HCT116 (cell line): ENCODE measurements around the gene ALOX12B. TPM values are rescaled to one million over a fixed set of nuclear protein-coding genes. Genes with fewer than 3 reads are reported as not detected.

Source experiments
- ATAC-seq: fragments of 200-7000 bp; cut with Tn5 transposase; 2 replicates; pipeline ENCODE4 v1.9.1; 2020; ENCODE audit warnings: mild to moderate bottlenecking, moderate library complexity
- BruUV-seq: library from RNA; stranded (reverse); fragments of 400-500 nt; replicated peaks from 2 replicates; lab custom pipeline; 2021; lab: Mats Ljungman, UMichigan
- CTCF ChIA-PET: fragments of 300-600 bp; sonication (Branson Sonifier 250); formaldehyde crosslinking; loops from one replicate; lab custom pipeline; 2021; ENCODE audit warnings: antibody characterized with exemption; lab: Charles Lee
- POLR2A ChIA-PET: fragments of 300-600, 350-600 bp; sonication (Branson Sonifier 250); formaldehyde crosslinking; loops from one replicate; lab custom pipeline; 2021; ENCODE audit warnings: antibody characterized with exemption; lab: Charles Lee
- RAD21 ChIA-PET, 2 experiments: fragments of 300-600 bp; sonication (Branson Sonifier 250); formaldehyde crosslinking; loops; one replicate each; lab custom pipeline; 2023; ENCODE audit warnings: low total read pairs in 2 of 2; ENCODE audit not compliant: uncharacterized antibody in 2 of 2, unreplicated experiment in 2 of 2, low non-redundant PET in 1 of 2; lab: Charles Lee
- DNase-seq: peaks from one replicate; pipeline ENCODE4 v3.0.0-alpha.2; 2010; ENCODE audit warnings: low read depth, low spot score
- H2AFZ ChIP-seq: fragments of 200-600 bp; shearing (Covaris generic), sonication (generic); 2 replicates; pipeline ENCODE4 v1.6.1; 2017; ENCODE audit warnings: low read depth, mixed run types, mixed read lengths, antibody characterized with exemption, low read length; ENCODE audit not compliant: poor library complexity, severe bottlenecking
- H3K27ac ChIP-seq: 2 replicates; pipeline ENCODE4 v1.5.1; 2012; ENCODE audit warnings: low read depth, low read length
- H3K27me3 ChIP-seq: fragments of 200-600 bp; sonication (generic); 2 replicates; pipeline ENCODE4 v1.6.1; 2016; ENCODE audit warnings: mixed run types, low read length, mixed read lengths; ENCODE audit not compliant: insufficient read depth
- H3K36me3 ChIP-seq, 2 experiments: fragments of 200-500 bp in 1 of 2; fragments of 200-600 bp in 1 of 2; sonication (Bioruptor generic) in 1 of 2; sonication (generic) in 1 of 2; 2 replicates each; pipeline versions ENCODE4 v1.5.1 to v1.6.1; 2014 to 2016; ENCODE audit warnings: low read length in 2 of 2, inconsistent platforms in 1 of 2, mixed read lengths in 1 of 2, mixed run types in 1 of 2; ENCODE audit not compliant: insufficient read depth in 2 of 2, control insufficient read depth in 1 of 2
- H3K4me1 ChIP-seq, 2 experiments: fragments of 200-600 bp in 1 of 2; sonication (generic) in 1 of 2; 2 replicates each; pipeline versions ENCODE4 v1.5.1 to v1.6.1; 2012 to 2017; ENCODE audit warnings: low read length in 2 of 2, inconsistent platforms in 1 of 2, mild to moderate bottlenecking in 1 of 2, mixed read lengths in 1 of 2, mixed run types in 1 of 2, moderate library complexity in 1 of 2; ENCODE audit not compliant: insufficient read depth in 2 of 2, control insufficient read depth in 1 of 2
- H3K4me2 ChIP-seq: fragments of 200-600 bp; sonication (generic); 2 replicates; pipeline ENCODE4 v1.6.1; 2017; ENCODE audit warnings: mixed run types, low read length, mixed read lengths
- H3K4me3 ChIP-seq, 2 experiments: fragments of 200-600 bp in 1 of 2; sonication (generic) in 1 of 2; replicated peaks in 1 of 2; 2 replicates each; pipeline ENCODE4 v1.5.1; 2011 to 2016; ENCODE audit warnings: low read length in 2 of 2, control low read depth in 1 of 2, low read depth in 1 of 2, mild to moderate bottlenecking in 1 of 2, mixed read lengths in 1 of 2, mixed run types in 1 of 2
- H3K79me2 ChIP-seq: fragments of 200-600 bp; sonication (generic); 2 replicates; pipeline ENCODE4 v1.6.1; 2017; ENCODE audit warnings: mild to moderate bottlenecking, mixed run types, low read length, moderate library complexity, mixed read lengths; ENCODE audit not compliant: insufficient read depth
- H3K9ac ChIP-seq: fragments of 200-600 bp; sonication (generic); 2 replicates; pipeline ENCODE4 v1.6.1; 2016; ENCODE audit warnings: low read length, mixed read lengths
- H3K9me2 ChIP-seq: fragments of 200-600 bp; sonication (generic), shearing (Covaris generic); 2 replicates; pipeline ENCODE4 v1.6.1; 2017; ENCODE audit warnings: mixed run types, mild to moderate bottlenecking, moderate library complexity; ENCODE audit not compliant: insufficient read depth
- H3K9me3 ChIP-seq, 2 experiments: fragments of 200-500 bp in 1 of 2; fragments of 200-600 bp in 1 of 2; sonication (Bioruptor generic) in 1 of 2; sonication (generic) in 1 of 2; 2 replicates each; pipeline ENCODE4 v1.6.1; 2014 to 2017; ENCODE audit warnings: low read length in 2 of 2, mixed read lengths in 2 of 2, inconsistent platforms in 1 of 2, low read depth in 1 of 2, mild to moderate bottlenecking in 1 of 2, mixed run types in 1 of 2, moderate library complexity in 1 of 2; ENCODE audit not compliant: control insufficient read depth in 1 of 2, insufficient read depth in 1 of 2
- H4K20me1 ChIP-seq: fragments of 200-600 bp; sonication (generic), shearing (Covaris generic); 2 replicates; pipeline ENCODE4 v1.6.1; 2017; ENCODE audit warnings: mixed run types, mild to moderate bottlenecking, moderate library complexity; ENCODE audit not compliant: insufficient read depth
- EZH2phosphoT487 ChIP-seq: fragments of 200-600 bp; IDR thresholded peaks from 2 replicates; pipeline ENCODE4 v1.6.1; 2018; ENCODE audit warnings: antibody characterized with exemption, borderline replicate concordance
- POLR2A ChIP-seq: IDR thresholded peaks from 2 replicates; pipeline ENCODE4 v1.7.0; 2011; ENCODE audit warnings: borderline replicate concordance; ENCODE audit not compliant: insufficient read depth, insufficient read length; ENCODE audit errors: extremely low read depth
- RAD21 ChIP-seq: IDR thresholded peaks from 2 replicates; pipeline ENCODE4 v1.6.1; 2012; ENCODE audit warnings: low read depth, mild to moderate bottlenecking
- SP1 ChIP-seq: IDR thresholded peaks from 2 replicates; pipeline ENCODE4 v1.6.1; 2012; ENCODE audit warnings: low read depth
- ZFX ChIP-seq: fragments of 450-650 bp; IDR thresholded peaks from 2 replicates; pipeline ENCODE4 v1.6.1; 2017
- ZNF274 ChIP-seq: fragments of 200-500 bp; sonication (Bioruptor generic); IDR thresholded peaks from 2 replicates; pipeline ENCODE4 v1.6.1; 2014; ENCODE audit warnings: mild to moderate bottlenecking, low read depth, low read length, inconsistent platforms
- intact Hi-C: fragments of 100-400 bp; cut with micrococcal nuclease; formaldehyde crosslinking; loops from 2 replicates; pipeline ENCODE4 v1.10.0; 2022
- total RNA-seq: library from RNA; stranded (reverse); gene quantifications from one replicate; pipeline ENCODE4 v1.2.1, GENCODE V29; 2021; ENCODE audit not compliant: unreplicated experiment
- TF ChIP-seq, protein P1 (sequence below): IDR thresholded peaks from 2 replicates; pipeline ENCODE4 v1.6.1; 2012
- TF ChIP-seq, protein P2 (sequence below): IDR thresholded peaks from 2 replicates; pipeline ENCODE4 v1.6.1; 2012; ENCODE audit warnings: low read depth
- TF ChIP-seq, protein P3 (sequence below): IDR thresholded peaks from 2 replicates; pipeline ENCODE4 v1.6.1; 2011; ENCODE audit warnings: mild to moderate bottlenecking, low read length, moderate library complexity; ENCODE audit not compliant: insufficient replicate concordance; ENCODE audit errors: extremely low read depth

The ALOX12B gene
- total RNA-seq, 1 experiment from 2014 or later, result 3.8 TPM

DNA sequence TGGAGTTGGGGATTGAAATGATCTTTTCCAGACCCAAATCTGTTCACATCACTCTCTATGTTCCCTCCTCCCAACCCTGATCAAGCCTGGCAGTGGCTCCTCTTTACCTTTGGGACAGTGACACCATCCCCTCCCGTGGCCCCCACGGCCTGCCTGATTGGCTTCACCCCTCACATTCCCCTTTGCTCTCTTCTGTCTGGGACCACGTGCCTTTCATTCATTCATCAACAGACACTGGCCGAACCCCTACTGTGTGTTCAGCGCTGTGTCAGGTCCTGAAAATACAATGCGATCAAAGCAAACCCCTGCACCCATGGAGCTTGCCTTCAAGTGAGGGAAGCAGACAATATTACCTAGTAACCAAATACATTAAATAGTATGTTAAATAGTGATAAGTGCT, 2.2 kb upstream of the ALOX12B start:
- Histone ChIP-seq H4K20me1 (no peaks in the 10 kb centered on the region), H3K4me3 (no peak overlapping the region), H3K36me3 (no peaks in the 10 kb centered on the region), H3K4me1 (peaks cover 2 to 11% of the 10 kb centered on the region in 2 experiments; a peak in 2 of 4 replicates), H3K27me3 (no peaks in the 10 kb centered on the region), H3K9me2 (no peaks in the 10 kb centered on the region), H3K4me2 (no peak overlapping the region), H3K9ac (no peak overlapping the region), H3K27ac (no peak overlapping the region), H3K9me3 (no peaks in the 10 kb centered on the region), H3K79me2 (no peaks in the 10 kb centered on the region), H2AFZ (no peak overlapping the region)
- BruUV-seq, result no TSS peak
- ChIA-PET CTCF (no interaction called here), POLR2A (no interaction called here), RAD21 (no interaction called here)
- TF ChIP-seq POLR2A (no peak), SP1 (no peak), RAD21 (no peak), EZH2phosphoT487 (no peak), ZNF274 (no peak), ZFX (no peak)
- TF ChIP-seq, protein P1, sequence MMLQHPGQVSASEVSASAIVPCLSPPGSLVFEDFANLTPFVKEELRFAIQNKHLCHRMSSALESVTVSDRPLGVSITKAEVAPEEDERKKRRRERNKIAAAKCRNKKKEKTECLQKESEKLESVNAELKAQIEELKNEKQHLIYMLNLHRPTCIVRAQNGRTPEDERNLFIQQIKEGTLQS, result no peak
- TF ChIP-seq, protein P2, sequence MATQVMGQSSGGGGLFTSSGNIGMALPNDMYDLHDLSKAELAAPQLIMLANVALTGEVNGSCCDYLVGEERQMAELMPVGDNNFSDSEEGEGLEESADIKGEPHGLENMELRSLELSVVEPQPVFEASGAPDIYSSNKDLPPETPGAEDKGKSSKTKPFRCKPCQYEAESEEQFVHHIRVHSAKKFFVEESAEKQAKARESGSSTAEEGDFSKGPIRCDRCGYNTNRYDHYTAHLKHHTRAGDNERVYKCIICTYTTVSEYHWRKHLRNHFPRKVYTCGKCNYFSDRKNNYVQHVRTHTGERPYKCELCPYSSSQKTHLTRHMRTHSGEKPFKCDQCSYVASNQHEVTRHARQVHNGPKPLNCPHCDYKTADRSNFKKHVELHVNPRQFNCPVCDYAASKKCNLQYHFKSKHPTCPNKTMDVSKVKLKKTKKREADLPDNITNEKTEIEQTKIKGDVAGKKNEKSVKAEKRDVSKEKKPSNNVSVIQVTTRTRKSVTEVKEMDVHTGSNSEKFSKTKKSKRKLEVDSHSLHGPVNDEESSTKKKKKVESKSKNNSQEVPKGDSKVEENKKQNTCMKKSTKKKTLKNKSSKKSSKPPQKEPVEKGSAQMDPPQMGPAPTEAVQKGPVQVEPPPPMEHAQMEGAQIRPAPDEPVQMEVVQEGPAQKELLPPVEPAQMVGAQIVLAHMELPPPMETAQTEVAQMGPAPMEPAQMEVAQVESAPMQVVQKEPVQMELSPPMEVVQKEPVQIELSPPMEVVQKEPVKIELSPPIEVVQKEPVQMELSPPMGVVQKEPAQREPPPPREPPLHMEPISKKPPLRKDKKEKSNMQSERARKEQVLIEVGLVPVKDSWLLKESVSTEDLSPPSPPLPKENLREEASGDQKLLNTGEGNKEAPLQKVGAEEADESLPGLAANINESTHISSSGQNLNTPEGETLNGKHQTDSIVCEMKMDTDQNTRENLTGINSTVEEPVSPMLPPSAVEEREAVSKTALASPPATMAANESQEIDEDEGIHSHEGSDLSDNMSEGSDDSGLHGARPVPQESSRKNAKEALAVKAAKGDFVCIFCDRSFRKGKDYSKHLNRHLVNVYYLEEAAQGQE, result no peak
- TF ChIP-seq, protein P3, sequence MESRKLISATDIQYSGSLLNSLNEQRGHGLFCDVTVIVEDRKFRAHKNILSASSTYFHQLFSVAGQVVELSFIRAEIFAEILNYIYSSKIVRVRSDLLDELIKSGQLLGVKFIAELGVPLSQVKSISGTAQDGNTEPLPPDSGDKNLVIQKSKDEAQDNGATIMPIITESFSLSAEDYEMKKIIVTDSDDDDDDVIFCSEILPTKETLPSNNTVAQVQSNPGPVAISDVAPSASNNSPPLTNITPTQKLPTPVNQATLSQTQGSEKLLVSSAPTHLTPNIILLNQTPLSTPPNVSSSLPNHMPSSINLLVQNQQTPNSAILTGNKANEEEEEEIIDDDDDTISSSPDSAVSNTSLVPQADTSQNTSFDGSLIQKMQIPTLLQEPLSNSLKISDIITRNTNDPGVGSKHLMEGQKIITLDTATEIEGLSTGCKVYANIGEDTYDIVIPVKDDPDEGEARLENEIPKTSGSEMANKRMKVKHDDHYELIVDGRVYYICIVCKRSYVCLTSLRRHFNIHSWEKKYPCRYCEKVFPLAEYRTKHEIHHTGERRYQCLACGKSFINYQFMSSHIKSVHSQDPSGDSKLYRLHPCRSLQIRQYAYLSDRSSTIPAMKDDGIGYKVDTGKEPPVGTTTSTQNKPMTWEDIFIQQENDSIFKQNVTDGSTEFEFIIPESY, result no peak
- intact Hi-C loops, result no loop called here
- DNase-seq, result no peak
- ATAC-seq, result no peak
